IPS-18a (cell line): ENCODE results near the gene TFDP1.

ENCODE experiments used
- H3K27ac ChIP-seq: one replicate; pipeline ENCODE4 v1.5.1; 2013; ENCODE audit warnings: low read length
- H3K27me3 ChIP-seq: one replicate; pipeline ENCODE4 v1.6.1; 2013; ENCODE audit warnings: mild to moderate bottlenecking, low read length; ENCODE audit not compliant: control insufficient read depth, insufficient read depth
- H3K36me3 ChIP-seq: one replicate; pipeline ENCODE4 v1.6.1; 2013; ENCODE audit warnings: low read depth, low read length; ENCODE audit not compliant: control insufficient read depth
- H3K4me1 ChIP-seq: one replicate; pipeline ENCODE4 v1.6.1; 2013; ENCODE audit warnings: low read depth, low read length; ENCODE audit not compliant: control insufficient read depth
- H3K4me3 ChIP-seq: one replicate; pipeline ENCODE4 v1.5.1; 2013; ENCODE audit warnings: low read length
- H3K9ac ChIP-seq: one replicate; pipeline ENCODE4 v1.6.1; 2013; ENCODE audit warnings: mild to moderate bottlenecking, low read length, moderate library complexity
- H3K9me3 ChIP-seq: one replicate; pipeline ENCODE4 v1.6.1; 2013; ENCODE audit warnings: low read depth, low read length; ENCODE audit not compliant: control insufficient read depth

The TFDP1 gene

DNA sequence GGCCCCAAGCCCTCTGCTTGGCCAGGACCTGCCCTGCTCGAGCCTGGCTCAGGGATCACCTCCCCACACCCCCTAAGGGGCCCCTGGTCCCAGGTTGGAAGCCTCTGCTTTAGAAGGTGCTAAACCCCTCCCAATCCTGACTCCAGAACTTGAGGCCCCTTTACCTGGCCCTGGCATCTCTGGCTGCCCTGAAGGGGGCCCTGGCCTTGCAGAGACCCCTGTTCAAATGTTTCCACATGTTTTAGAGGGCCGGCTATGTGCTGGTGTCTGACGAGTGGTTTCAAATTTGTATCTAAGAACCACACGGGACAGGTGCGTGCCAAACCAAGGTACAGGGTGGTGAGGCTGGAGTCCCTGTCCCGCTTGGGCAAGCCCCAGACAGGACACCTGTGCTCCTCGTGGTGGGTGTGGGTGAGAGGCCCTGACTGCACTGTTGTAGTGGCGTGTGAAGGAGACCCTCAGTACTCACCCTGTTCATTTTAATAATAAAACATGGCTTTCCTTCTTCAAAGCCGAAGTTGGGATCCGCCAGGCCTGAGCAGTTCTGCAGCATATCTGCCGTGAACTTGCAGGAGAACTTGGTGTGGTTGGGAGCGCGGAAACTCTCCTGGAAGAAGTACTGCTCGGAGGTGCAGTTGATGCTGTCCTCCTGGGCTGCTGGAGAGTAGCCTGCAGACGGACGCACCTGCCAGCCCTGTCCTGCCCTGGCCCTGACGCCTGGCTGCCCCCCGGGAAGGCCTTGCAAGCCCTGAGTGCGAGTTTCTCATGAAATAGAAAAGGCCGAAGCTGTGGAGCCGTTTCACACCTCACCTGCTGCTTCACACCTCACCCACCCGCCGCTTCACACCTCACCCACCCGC is 68.1 kb downstream of the TFDP1 start:
- Histone ChIP-seq H3K27me3 (no peaks in the 10 kb centered on the region), H3K9ac (no peak overlapping the region), H3K36me3 (no peaks in the 10 kb centered on the region), H3K4me1 (no peaks in the 10 kb centered on the region), H3K4me3 (no peak overlapping the region), H3K27ac (no peak overlapping the region), H3K9me3 (no peaks in the 10 kb centered on the region)

- H3K27ac ChIP-seq, result no peak overlapping the region
- H3K4me3 ChIP-seq, result no peak overlapping the region
- no peaks in the 10 kb centered on the region for H3K27me3 ChIP-seq
Observed at GRCh38 chr13:113653264-113654174, 69.0 kb downstream of the TFDP1 start.

DNA sequence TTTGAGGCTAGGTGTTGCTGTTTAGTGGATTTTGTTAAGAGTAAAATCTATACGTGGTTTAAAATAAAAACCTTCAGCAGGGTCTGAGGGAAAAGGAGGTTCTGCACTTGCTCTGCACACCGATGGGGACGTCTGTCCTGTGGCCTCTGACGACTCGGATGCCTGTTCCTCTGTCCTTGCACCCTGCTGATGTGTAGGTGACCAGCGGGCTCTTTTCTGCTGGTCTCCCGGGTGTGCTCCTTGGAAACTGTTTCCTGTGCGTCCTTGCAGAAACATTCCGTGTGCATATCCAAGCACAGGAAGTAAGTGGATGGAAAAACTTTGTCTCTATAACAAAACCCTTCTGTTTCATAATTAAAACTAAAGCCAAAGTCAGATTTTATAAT is 69.6 kb downstream of the TFDP1 start:
- no peaks in the 10 kb centered on the region for H3K36me3 ChIP-seq
- H3K27me3 ChIP-seq, result no peaks in the 10 kb centered on the region
- no peaks in the 10 kb centered on the region for H3K4me1 ChIP-seq
- H3K9ac ChIP-seq, result no peak overlapping the region
- H3K4me3 ChIP-seq, result no peak overlapping the region
- no peaks in the 10 kb centered on the region for H3K9me3 ChIP-seq
- H3K27ac ChIP-seq, result no peak overlapping the region

More at GRCh38 chr13:113653264-113654174, 69.0 kb downstream of the TFDP1 start:
- Histone ChIP-seq H3K4me1 (no peaks in the 10 kb centered on the region), H3K36me3 (no peaks in the 10 kb centered on the region), H3K9ac (no peak overlapping the region), H3K9me3 (no peaks in the 10 kb centered on the region)

DNA sequence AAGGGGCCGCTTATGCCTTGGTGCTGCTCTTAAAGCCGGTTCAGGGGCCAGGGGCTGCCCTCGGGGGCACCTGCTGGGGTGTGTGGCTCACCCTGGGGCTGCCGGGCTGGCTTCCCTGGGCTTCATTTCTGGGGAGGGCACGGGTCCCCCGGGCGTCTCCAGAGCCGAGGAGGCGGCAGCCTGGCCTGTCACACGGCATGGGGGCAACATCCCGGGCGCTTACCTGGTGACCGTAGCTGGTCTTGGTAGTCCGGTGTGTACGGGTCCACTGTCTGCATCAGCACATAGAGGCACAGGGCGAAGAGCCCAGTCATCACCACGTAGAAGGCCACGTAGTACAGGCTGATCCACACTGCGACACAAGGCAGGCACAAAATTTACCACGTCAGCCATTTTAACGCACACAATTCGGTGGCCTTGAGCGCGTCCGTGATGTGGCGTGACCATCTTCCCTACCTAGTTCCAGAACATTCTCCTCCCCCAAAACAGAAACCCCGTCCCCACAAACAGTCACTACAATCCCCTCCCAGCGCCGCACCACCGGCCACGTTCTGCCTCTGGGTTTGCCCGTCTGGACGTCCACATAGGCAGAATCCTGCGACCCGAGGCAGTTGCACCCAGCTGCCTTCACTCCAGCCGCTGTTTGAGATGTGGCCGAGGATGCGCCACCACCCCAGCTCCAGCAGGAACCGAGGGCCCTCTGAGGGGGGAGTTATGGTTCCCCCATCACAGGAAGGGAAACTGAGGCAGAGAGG is 70.2 kb downstream of the TFDP1 start:
- Histone ChIP-seq H3K27me3 (no peaks in the 10 kb centered on the region), H3K36me3 (no peaks in the 10 kb centered on the region), H3K4me1 (no peaks in the 10 kb centered on the region), H3K4me3 (no peak overlapping the region), H3K9me3 (no peaks in the 10 kb centered on the region), H3K27ac (no peak overlapping the region), H3K9ac (no peak overlapping the region)

GRCh38 chr13:113655346-113656002 is 70.9 kb downstream of the TFDP1 start:
- Histone ChIP-seq H3K9me3 (no peaks in the 10 kb centered on the region), H3K27ac (no peak overlapping the region), H3K27me3 (no peaks in the 10 kb centered on the region), H3K4me1 (no peaks in the 10 kb centered on the region), H3K36me3 (no peaks in the 10 kb centered on the region), H3K9ac (no peak overlapping the region), H3K4me3 (no peak overlapping the region)

GRCh38 chr13:113656003-113656588 is 71.5 kb downstream of the TFDP1 start:
- H3K4me3 ChIP-seq, result no peak overlapping the region
- H3K9ac ChIP-seq, result no peak overlapping the region
- no peaks in the 10 kb centered on the region for H3K9me3 ChIP-seq
- no peaks in the 10 kb centered on the region for H3K4me1 ChIP-seq
- no peaks in the 10 kb centered on the region for H3K36me3 ChIP-seq
- no peak overlapping the region for H3K27ac ChIP-seq
- no peaks in the 10 kb centered on the region for H3K27me3 ChIP-seq

GRCh38 chr13:113656831-113657671 is 72.5 kb downstream of the TFDP1 start:
- Histone ChIP-seq H3K4me1 (no peaks in the 10 kb centered on the region), H3K9ac (no peak overlapping the region), H3K36me3 (no peaks in the 10 kb centered on the region), H3K4me3 (no peak overlapping the region), H3K27ac (no peak overlapping the region), H3K27me3 (no peaks in the 10 kb centered on the region), H3K9me3 (no peaks in the 10 kb centered on the region)

GRCh38 chr13:113657851-113658741 is 73.5 kb downstream of the TFDP1 start, which contains the start of gene ATP4B:
Gene ATP4B, minus strand, starts transcription at chr13:113658198. Its CDS starts 54 bp downstream, at chr13:113658144.
- Histone ChIP-seq H3K27ac (no peak within 1 kb of the TSS), H3K9ac (no peak within 1 kb of the TSS), H3K9me3 (no peaks in the 10 kb centered on the region), H3K4me1 (no peaks in the 10 kb centered on the region), H3K4me3 (no peak within 1 kb of the TSS), H3K27me3 (no peaks in the 10 kb centered on the region), H3K36me3 (no peaks in the 10 kb centered on the region)

- Histone ChIP-seq H3K36me3 (no peaks in the 10 kb centered on the region), H3K27ac (no peak overlapping the region), H3K9ac (no peak overlapping the region), H3K4me1 (no peaks in the 10 kb centered on the region), H3K4me3 (no peak overlapping the region), H3K27me3 (no peaks in the 10 kb centered on the region), H3K9me3 (no peaks in the 10 kb centered on the region)
Observed at GRCh38 chr13:113658836-113659235, 74.3 kb downstream of the TFDP1 start.
